AG09309 (cell line): ENCODE results near the gene TCF25.

ENCODE experiments used
- DNase-seq: peaks from one replicate; pipeline ENCODE4 v3.0.0-alpha.2; 2010; ENCODE audit warnings: low read depth
- H3K4me3 ChIP-seq: 2 replicates; pipeline ENCODE4 v1.5.1; 2011; ENCODE audit warnings: mild to moderate bottlenecking, low read depth, low read length, moderate library complexity; ENCODE audit not compliant: control insufficient read depth
- CTCF ChIP-seq: IDR thresholded peaks from 2 replicates; pipeline ENCODE4 v1.5.1; 2011; ENCODE audit warnings: mild to moderate bottlenecking, low read depth, low read length, inconsistent platforms; ENCODE audit not compliant: insufficient read depth, control insufficient read depth; ENCODE audit errors: missing control alignments

The TCF25 gene

GRCh38 chr16:89922477-89922883 is 49.1 kb downstream of the TCF25 start:
- peak; percentile 73 for DNase-seq
- no peak for TF ChIP-seq CTCF
- peak overlapping the region; percentile 80 for H3K4me3 ChIP-seq

DNA sequence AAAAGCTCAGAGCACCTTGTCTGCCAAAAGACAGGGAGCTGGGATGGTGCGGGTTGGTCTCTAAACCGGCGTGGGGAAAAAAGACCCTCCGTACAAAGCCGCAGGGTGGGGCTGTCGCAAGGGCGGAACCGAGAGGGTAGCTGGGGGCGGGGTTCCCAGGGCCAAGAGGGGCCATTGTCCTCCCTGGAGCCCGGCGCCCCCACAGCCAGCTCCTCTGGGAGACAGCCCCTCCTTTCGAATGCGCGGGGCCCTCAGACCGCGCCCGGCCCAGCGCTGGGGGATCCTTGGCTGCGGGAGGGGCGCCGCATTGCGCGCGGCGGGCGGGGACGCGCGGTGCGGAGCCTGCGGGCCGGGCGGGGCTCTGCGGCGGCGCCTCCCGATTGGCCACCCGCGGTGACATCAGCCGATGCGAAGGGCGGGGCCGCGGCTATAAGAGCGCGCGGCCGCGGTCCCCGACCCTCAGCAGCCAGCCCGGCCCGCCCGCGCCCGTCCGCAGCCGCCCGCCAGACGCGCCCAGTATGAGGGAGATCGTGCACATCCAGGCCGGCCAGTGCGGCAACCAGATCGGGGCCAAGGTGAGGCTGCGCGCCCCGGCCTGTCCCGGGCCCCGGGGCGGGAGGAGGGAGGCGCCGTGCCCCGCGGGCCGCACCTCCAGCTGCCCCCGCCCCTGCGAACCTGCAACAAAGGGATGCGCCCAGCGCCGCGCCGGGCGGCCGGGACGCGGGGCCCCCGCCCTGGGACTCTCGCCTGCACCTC is 49.7 kb downstream of the TCF25 start, which contains the start of gene TUBB3:
TSS of gene TUBB3 (plus strand) at position 459 of the 756 bp plus-strand sequence. CDS start at position 519, 60 bp downstream.
- no peak for TF ChIP-seq CTCF
- DNase-seq, result no peak
- H3K4me3 ChIP-seq, result peak within 1 kb of the TSS; percentile 94

- H3K4me3 ChIP-seq, result peak overlapping the region; percentile 94
- DNase-seq, result no peak
Observed at GRCh38 chr16:89923640-89924296, 50.4 kb downstream of the TCF25 start.

GRCh38 chr16:89924297-89924924 is 51.0 kb downstream of the TCF25 start:
- TF ChIP-seq CTCF, result no peak
- DNase-seq, result no peak
- H3K4me3 ChIP-seq, result peak overlapping the region; percentile 94

More at GRCh38 chr16:89923640-89924296, 50.4 kb downstream of the TCF25 start:
- TF ChIP-seq CTCF, result no peak

DNA sequence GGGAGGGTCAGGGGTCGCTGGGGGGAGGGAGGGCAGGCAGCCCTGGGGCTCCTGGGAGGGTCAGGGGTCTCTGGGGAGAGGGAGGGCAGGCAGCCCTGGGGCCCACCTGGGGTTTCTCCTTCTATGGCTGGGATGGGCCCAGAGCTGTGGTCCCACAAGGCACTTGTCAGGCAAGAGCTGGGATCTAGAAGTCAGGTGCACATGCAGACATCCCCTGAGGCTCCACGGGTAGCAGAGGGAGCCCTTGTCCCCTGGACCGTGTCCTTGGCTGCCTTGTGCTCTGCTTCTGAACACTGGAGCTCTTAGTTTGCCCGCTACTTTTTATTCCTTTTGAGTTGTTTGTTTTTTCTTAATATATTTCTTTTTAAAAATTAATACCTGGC is 51.5 kb downstream of the TCF25 start:
- peak overlapping the region; percentile 94 for H3K4me3 ChIP-seq
- TF ChIP-seq CTCF, result no peak

DNA sequence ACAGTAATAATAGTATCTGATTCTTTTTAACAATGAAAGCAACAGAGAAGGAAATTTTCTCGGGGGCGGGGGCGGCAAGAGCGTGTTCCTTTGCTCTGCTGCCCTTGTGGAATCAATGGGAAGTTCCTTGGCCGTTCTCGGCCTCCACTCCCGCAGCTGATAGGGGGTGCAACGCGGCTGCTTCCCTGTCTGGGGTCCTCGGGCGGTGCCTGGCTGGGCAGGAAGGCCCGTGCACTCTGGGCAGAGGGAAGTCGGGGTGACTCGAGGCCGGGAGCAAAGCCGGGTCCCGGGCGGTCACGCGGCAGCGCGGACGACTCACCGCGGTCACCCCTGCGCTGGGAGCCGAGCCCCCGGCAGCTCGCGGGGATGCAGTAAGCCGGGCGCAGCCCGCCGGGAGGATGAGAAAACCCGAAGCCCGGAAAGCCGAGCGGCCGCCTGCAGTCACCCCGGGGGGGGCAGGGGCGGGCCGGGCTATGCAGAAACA is 52.2 kb downstream of the TCF25 start:
- TF ChIP-seq CTCF, result no peak
- no peak for DNase-seq
- H3K4me3 ChIP-seq, result peak overlapping the region; percentile 94

More for the DNA sequence above, 51.5 kb downstream of the TCF25 start:
- DNase-seq, result no peak
